Kidney (tissue), 14 donors: ENCODE data around the gene NCKIPSD. TPM values are rescaled to one million over a fixed set of nuclear protein-coding genes. Genes with fewer than 3 reads are reported as not detected.

Experiments used
- DNase-seq, 5 donors: peaks; one replicate each; pipeline ENCODE4 v3.0.0-alpha.2; 2013 to 2020
- FAIRE-seq: peaks from 2 replicates; lab custom pipeline; 2012; peaks lifted over from hg19 to GRCh38; lab: Jason Lieb, UNC
- H3K27ac ChIP-seq, 2 donors: one replicate each; pipeline ENCODE4 v1.7.0; 2013; ENCODE audit warnings: low read depth in 2 of 2, low read length in 2 of 2, inconsistent platforms in 1 of 2
- H3K27me3 ChIP-seq: one replicate; pipeline ENCODE4 v1.7.1; 2013; ENCODE audit warnings: low read length, inconsistent platforms; ENCODE audit not compliant: control insufficient read depth, insufficient read depth
- H3K36me3 ChIP-seq, 3 donors: one replicate each; pipeline versions ENCODE4 v1.7.0 to v1.7.1; 2013; ENCODE audit warnings: low read length in 3 of 3, control low read depth in 1 of 3, inconsistent platforms in 1 of 3; ENCODE audit not compliant: insufficient read depth in 3 of 3, control insufficient read depth in 2 of 3
- H3K4me1 ChIP-seq, 3 donors: one replicate each; pipeline versions ENCODE4 v1.7.0 to v1.7.1; 2013; ENCODE audit warnings: low read length in 3 of 3, inconsistent platforms in 1 of 3, low read depth in 1 of 3; ENCODE audit not compliant: control insufficient read depth in 2 of 3, insufficient read depth in 2 of 3
- H3K4me3 ChIP-seq, 3 donors: one replicate each; pipeline versions ENCODE4 v1.7.0 to v1.8.1; 2013; ENCODE audit warnings: low read length in 3 of 3, control low read depth in 1 of 3, inconsistent platforms in 1 of 3
- H3K9ac ChIP-seq, 3 donors: one replicate each; pipeline versions ENCODE4 v1.7.0 to v1.7.1; 2013; ENCODE audit warnings: low read length in 3 of 3, control low read depth in 1 of 3, inconsistent platforms in 1 of 3
- H3K9me3 ChIP-seq, 3 donors: one replicate each; pipeline versions ENCODE4 v1.7.0 to v1.7.1; 2013; ENCODE audit warnings: low read length in 3 of 3, control low read depth in 1 of 3, inconsistent platforms in 1 of 3; ENCODE audit not compliant: control insufficient read depth in 2 of 3, insufficient read depth in 1 of 3
- intact Hi-C: fragments of 100-400 bp; cut with DNase I; formaldehyde crosslinking; loops from one replicate; pipeline ENCODE4 v1.11.1; 2022
- polyA plus RNA-seq: library from polyadenylated mRNA; stranded (reverse); fragments of 350-450 nt; fragmentation: Illumina TruSeq; extraction: RNeasy Lipid Tissue Mini Kit (QIAGEN cat#74804); gene quantifications from one replicate; pipeline ENCODE4 v1.2.3, GENCODE V29; 2014; ENCODE audit warnings: low read depth, low replicate concordance; ENCODE audit not compliant: insufficient read depth
- total RNA-seq: library from RNA; stranded (reverse); fragmentation: NEBNext Ultra II Directional; extraction: Animal tissue kit (Norgen Biotek cat#: 25700); gene quantifications from one replicate; pipeline ENCODE4 v1.2.1, GENCODE V29; 2021
- TF ChIP-seq, protein P1 (sequence below): IDR thresholded peaks from 3 replicates; pipeline ENCODE4 v1.5.1; 2012; ENCODE audit warnings: mild to moderate bottlenecking, moderate library complexity, borderline replicate concordance; ENCODE audit not compliant: insufficient read depth; ENCODE audit errors: extremely low read depth
- donor health status: control.
- donor health status: control.
- donor health status: control.
- donor health status: control.
- donor health status: control.
- donor health status: DM: yes; HTN: yes; CAD: no.
- donor health status: Normal renal cell carcinoma (clear cell type).

The NCKIPSD gene
- total and polyA plus RNA-seq, 2 donors from 2014 or later, result 24.0 to 31.2 TPM

DNA sequence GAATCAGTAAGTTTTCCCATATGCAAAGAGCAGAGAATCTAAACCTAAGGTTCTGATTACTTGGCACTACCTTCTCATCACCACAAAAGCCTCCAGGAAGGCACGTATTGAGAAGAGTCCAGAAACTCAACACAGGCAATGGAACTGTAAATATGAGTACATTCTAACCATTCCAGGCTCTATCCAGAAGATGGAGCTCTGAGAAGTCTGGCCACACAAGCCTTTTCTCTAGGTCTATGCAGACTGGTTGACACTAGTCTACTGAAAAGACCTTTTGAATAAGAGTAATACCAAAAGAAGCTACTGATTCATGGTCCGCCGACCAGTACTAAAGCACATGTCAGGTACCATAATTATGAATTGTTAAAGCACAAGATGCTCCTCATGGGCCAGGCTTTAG lies 12.2 kb upstream of the NCKIPSD start:
- no peak for DNase-seq
- TF ChIP-seq, protein P1, sequence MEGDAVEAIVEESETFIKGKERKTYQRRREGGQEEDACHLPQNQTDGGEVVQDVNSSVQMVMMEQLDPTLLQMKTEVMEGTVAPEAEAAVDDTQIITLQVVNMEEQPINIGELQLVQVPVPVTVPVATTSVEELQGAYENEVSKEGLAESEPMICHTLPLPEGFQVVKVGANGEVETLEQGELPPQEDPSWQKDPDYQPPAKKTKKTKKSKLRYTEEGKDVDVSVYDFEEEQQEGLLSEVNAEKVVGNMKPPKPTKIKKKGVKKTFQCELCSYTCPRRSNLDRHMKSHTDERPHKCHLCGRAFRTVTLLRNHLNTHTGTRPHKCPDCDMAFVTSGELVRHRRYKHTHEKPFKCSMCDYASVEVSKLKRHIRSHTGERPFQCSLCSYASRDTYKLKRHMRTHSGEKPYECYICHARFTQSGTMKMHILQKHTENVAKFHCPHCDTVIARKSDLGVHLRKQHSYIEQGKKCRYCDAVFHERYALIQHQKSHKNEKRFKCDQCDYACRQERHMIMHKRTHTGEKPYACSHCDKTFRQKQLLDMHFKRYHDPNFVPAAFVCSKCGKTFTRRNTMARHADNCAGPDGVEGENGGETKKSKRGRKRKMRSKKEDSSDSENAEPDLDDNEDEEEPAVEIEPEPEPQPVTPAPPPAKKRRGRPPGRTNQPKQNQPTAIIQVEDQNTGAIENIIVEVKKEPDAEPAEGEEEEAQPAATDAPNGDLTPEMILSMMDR, result peak; percentile 3
- H3K27me3 ChIP-seq, result no peaks in the 10 kb centered on the region
- no peak overlapping the region for H3K27ac ChIP-seq
- H3K9me3 ChIP-seq, result no peaks in the 10 kb centered on the region
- no peak overlapping the region for H3K4me3 ChIP-seq
- H3K4me1 ChIP-seq, result peaks cover 0 to 18% (median 3%) of the 10 kb centered on the region in 3 donors
- H3K9ac ChIP-seq, result no peak overlapping the region
- FAIRE-seq, result no peak
- intact Hi-C loops, result no loop called here
- H3K36me3 ChIP-seq, result peaks cover 5 to 13% (median 9%) of the 10 kb centered on the region in 3 donors

GRCh38 chr3:48696601-48697000 lies 10.9 kb upstream of the NCKIPSD start:
- Histone ChIP-seq H3K9me3 (no peaks in the 10 kb centered on the region), H3K27ac (peak overlapping the region in 1 of 2 donors; percentile 32), H3K4me3 (no peak overlapping the region), H3K4me1 (peaks cover 0 to 14% (median 3%) of the 10 kb centered on the region in 3 donors), H3K27me3 (no peaks in the 10 kb centered on the region), H3K9ac (peak overlapping the region in 1 of 3 donors; percentile 21), H3K36me3 (peaks cover 13 to 24% (median 18%) of the 10 kb centered on the region in 3 donors)
- DNase-seq (no peak), FAIRE-seq (no peak)
- intact Hi-C loops, result no loop called here
- TF ChIP-seq, protein P1, result no peak

GRCh38 chr3:48696156-48696555 lies 10.4 kb upstream of the NCKIPSD start:
- DNase-seq (peak in 2 of 5 donors; percentile 20 to 28), FAIRE-seq (no peak)
- TF ChIP-seq, protein P1, result no peak
- Histone ChIP-seq H3K9me3 (no peaks in the 10 kb centered on the region), H3K4me1 (peaks cover 0 to 14% (median 3%) of the 10 kb centered on the region in 3 donors), H3K4me3 (peak overlapping the region in 1 of 3 donors; percentile 16), H3K27me3 (no peaks in the 10 kb centered on the region), H3K9ac (peak overlapping the region in 1 of 3 donors; percentile 21), H3K27ac (peak overlapping the region in 1 of 2 donors; percentile 41), H3K36me3 (peaks cover 13 to 27% (median 18%) of the 10 kb centered on the region in 3 donors)
- intact Hi-C loops, result no loop called here

DNA sequence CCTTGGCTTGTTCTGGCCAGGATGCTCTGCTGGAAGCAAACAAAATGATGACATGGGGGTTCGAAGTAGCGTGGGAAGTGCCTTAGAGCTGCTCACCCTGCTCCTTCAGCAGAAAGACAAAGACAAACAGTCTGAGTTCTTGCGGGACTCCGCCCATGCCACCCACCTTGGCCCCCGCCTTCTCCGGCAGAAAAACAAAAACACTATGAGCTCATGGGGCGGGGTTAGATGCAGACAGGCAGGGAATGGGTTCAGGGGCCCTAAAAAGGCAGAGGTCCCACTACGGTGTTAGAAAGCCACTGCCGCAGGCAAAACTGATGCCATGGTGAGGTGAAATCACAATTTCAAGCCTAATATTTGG lies 9.7 kb upstream of the NCKIPSD start:
- TF ChIP-seq, protein P1, result no peak
- Histone ChIP-seq H3K27me3 (no peaks in the 10 kb centered on the region), H3K27ac (peak overlapping the region; percentile 69 to 82), H3K4me3 (peak overlapping the region in 2 of 3 donors; percentile 0 to 3), H3K9ac (peak overlapping the region in 1 of 3 donors; percentile 0), H3K4me1 (peaks cover 0 to 14% (median 3%) of the 10 kb centered on the region in 3 donors), H3K36me3 (peaks cover 13 to 31% (median 22%) of the 10 kb centered on the region in 3 donors), H3K9me3 (no peaks in the 10 kb centered on the region)
- no peak for FAIRE-seq
- DNase-seq, result peak in 3 of 5 donors; percentile 33 to 60 (median 48)
- intact Hi-C loops, result no loop called here
